ENCODE data around the gene ENAH.
"Not testable (repeated sequence)": the region's sequence is repeated elsewhere in the genome, so short reads cannot be mapped to it uniquely, and the experiment has no call there.

The ENAH gene

GRCh38 chr1:225652729-225653462 is at the start of gene ENAH:
ENAH (minus strand) TSS chr1:225653123; CDS start chr1:225652690, 433 bp downstream.
- DNase-seq = peak; percentile 80

- DNase-seq = no peak
These were observed 48.1 kb upstream of the ENAH start for GRCh38 chr1:225700889-225701465.

- DNase-seq = no peak
These were observed 47.4 kb upstream of the ENAH start for GRCh38 chr1:225700164-225700821.

- DNase-seq = no peak
These were observed 46.4 kb upstream of the ENAH start for GRCh38 chr1:225699336-225699735.

GRCh38 chr1:225698194-225698593 is 45.3 kb upstream of the ENAH start:
- DNase-seq = not testable (repeated sequence)

- no peak for DNase-seq
These were observed 44.5 kb upstream of the ENAH start for GRCh38 chr1:225697428-225697827.

GRCh38 chr1:225695578-225696337 is 42.8 kb upstream of the ENAH start:
- no peak for DNase-seq

GRCh38 chr1:225694151-225694603 is 41.3 kb upstream of the ENAH start:
- no peak for DNase-seq

- not testable (repeated sequence) for DNase-seq
These were observed 40.8 kb upstream of the ENAH start for GRCh38 chr1:225693697-225694096.

GRCh38 chr1:225693085-225693696 is 40.3 kb upstream of the ENAH start:
- no peak for DNase-seq

GRCh38 chr1:225692517-225692879 is 39.6 kb upstream of the ENAH start:
- no peak for DNase-seq

- no peak for DNase-seq
These were observed 39.1 kb upstream of the ENAH start for GRCh38 chr1:225691861-225692516.

GRCh38 chr1:225691377-225691776 is 38.5 kb upstream of the ENAH start:
- no peak for DNase-seq

- DNase-seq = no peak
These were observed 37.0 kb upstream of the ENAH start for GRCh38 chr1:225689882-225690459.

- DNase-seq = no peak
These were observed 35.4 kb upstream of the ENAH start for GRCh38 chr1:225688345-225688744.

GRCh38 chr1:225685476-225686176 is 32.7 kb upstream of the ENAH start:
- no peak for DNase-seq

- DNase-seq = no peak
These were observed 31.8 kb upstream of the ENAH start for GRCh38 chr1:225684741-225685140.

- DNase-seq = no peak
These were observed 28.3 kb upstream of the ENAH start for GRCh38 chr1:225681231-225681630.

- DNase-seq = no peak
These were observed 25.6 kb upstream of the ENAH start for GRCh38 chr1:225678545-225678944.

- no peak for DNase-seq
These were observed 24.6 kb upstream of the ENAH start for GRCh38 chr1:225677350-225678124.

GRCh38 chr1:225674381-225674780 is 21.5 kb upstream of the ENAH start:
- no peak for DNase-seq

Measured in NCI-H1105 treated with DMSO at 0.1 percent for 48 hours (cell line).